Ishikawa (cell line): Measurements from ENCODE around the gene ERG.

Experiments
- CEBPB ChIP-seq: IDR thresholded peaks from 2 replicates; pipeline ENCODE4 v1.6.1; 2012
- TF ChIP-seq, protein P1 (sequence below): IDR thresholded peaks from 2 replicates; pipeline ENCODE4 v1.6.1; 2012; ENCODE audit warnings: low read depth, mild to moderate bottlenecking

DNA sequence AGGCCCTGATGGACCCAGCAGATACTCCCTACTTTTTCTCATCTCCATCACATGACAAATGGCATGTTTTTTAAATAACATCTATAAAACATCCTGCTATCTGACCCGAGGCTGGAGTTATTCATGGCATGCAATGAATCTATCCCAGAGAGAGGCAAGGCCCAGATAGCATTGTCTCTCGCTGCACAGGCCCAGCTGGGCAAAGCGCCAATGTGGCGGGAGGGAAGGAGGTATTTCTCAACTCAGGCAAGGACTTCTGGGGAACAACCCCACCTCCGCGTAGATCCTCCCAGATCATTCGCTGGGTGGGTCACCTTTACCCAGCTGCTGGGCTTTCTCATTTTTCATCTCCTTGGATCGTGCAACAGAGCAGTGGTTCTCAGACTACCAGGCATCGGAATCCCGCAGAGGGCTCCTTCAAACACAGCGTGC lies 59.8 kb downstream of the ERG start:
- TF ChIP-seq CEBPB = peak; percentile 98
- TF ChIP-seq, protein P1, sequence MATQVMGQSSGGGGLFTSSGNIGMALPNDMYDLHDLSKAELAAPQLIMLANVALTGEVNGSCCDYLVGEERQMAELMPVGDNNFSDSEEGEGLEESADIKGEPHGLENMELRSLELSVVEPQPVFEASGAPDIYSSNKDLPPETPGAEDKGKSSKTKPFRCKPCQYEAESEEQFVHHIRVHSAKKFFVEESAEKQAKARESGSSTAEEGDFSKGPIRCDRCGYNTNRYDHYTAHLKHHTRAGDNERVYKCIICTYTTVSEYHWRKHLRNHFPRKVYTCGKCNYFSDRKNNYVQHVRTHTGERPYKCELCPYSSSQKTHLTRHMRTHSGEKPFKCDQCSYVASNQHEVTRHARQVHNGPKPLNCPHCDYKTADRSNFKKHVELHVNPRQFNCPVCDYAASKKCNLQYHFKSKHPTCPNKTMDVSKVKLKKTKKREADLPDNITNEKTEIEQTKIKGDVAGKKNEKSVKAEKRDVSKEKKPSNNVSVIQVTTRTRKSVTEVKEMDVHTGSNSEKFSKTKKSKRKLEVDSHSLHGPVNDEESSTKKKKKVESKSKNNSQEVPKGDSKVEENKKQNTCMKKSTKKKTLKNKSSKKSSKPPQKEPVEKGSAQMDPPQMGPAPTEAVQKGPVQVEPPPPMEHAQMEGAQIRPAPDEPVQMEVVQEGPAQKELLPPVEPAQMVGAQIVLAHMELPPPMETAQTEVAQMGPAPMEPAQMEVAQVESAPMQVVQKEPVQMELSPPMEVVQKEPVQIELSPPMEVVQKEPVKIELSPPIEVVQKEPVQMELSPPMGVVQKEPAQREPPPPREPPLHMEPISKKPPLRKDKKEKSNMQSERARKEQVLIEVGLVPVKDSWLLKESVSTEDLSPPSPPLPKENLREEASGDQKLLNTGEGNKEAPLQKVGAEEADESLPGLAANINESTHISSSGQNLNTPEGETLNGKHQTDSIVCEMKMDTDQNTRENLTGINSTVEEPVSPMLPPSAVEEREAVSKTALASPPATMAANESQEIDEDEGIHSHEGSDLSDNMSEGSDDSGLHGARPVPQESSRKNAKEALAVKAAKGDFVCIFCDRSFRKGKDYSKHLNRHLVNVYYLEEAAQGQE = no peak
